ENCODE results near the gene REPIN1. TPM values are rescaled to one million over a fixed set of nuclear protein-coding genes. Genes with fewer than 3 reads are reported as not detected.

The REPIN1 gene
- total RNA-seq, 4 donors from 2014 or later: 66.8 to 143 (median 97.7) TPM

DNA sequence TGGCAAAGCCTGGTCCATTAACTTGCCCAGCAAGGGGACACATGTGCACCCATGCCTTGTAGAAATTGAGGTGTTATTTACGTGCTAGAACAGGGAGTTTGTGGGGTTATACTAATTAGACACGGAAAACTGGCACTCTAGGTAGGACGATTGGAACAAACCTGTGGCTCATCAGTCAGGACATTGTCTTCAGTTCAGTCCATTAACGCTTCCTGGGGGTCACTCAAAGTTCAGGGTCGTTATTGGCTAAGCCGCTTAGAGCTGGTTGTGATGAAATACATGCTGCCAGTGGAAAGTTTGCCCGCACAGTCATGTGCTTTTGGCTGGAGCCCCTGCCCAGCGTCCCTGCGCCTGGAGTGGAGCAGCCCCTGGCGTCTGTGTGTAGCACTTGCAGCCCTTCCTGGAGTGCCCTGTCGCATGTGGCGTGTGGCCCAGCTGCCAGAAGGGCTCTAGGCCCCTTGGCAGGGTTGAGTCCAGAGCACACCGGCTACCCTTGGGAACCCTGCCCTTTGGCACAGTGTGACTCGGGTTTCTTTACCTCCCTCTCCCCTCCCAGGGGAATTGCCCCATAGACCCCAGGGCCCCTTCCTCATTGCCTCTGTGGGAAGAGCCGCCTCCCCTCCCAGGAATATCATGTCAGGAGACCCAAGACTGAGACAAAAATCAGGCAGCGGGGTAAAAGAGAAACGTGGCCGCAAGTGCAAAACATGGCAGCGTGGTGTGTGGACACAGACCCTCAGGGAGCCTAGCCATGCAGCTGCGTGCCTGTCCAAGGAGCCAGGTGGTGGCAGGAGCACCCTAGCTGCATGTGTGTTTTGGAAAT, 20.3 kb downstream of the REPIN1 start:
- WGBS: 66% methylated on average over 15 of the region's 20 CpGs
- no peak for DNase-seq (ENCODE audit: extremely low spot score)
- Histone ChIP-seq H3K9me3 (no peaks in the 10 kb centered on the region), H3K27ac (replicated peaks in 1 of 4) (peak overlapping the region; percentile 67 to 69 (median 68)), H3K4me1 (peaks cover 6 to 52% (median 44%) of the 10 kb centered on the region in 4 donors), H3K36me3 (peaks cover 0 to 11% (median 2%) of the 10 kb centered on the region in 4 donors), H3K27me3 (no peaks in the 10 kb centered on the region), H3K4me3 (no peak overlapping the region)
- TF ChIP-seq EP300 (IDR thresholded peaks at IDR 0.05) (no peak), POLR2AphosphoS5 (IDR thresholded peaks at IDR 0.05) (peak; percentile 70 to 71), POLR2A (IDR thresholded peaks at IDR 0.05; ENCODE audit: low read depth) (no peak)
- TF ChIP-seq, protein P1, sequence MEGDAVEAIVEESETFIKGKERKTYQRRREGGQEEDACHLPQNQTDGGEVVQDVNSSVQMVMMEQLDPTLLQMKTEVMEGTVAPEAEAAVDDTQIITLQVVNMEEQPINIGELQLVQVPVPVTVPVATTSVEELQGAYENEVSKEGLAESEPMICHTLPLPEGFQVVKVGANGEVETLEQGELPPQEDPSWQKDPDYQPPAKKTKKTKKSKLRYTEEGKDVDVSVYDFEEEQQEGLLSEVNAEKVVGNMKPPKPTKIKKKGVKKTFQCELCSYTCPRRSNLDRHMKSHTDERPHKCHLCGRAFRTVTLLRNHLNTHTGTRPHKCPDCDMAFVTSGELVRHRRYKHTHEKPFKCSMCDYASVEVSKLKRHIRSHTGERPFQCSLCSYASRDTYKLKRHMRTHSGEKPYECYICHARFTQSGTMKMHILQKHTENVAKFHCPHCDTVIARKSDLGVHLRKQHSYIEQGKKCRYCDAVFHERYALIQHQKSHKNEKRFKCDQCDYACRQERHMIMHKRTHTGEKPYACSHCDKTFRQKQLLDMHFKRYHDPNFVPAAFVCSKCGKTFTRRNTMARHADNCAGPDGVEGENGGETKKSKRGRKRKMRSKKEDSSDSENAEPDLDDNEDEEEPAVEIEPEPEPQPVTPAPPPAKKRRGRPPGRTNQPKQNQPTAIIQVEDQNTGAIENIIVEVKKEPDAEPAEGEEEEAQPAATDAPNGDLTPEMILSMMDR (IDR thresholded peaks at IDR 0.05): peak; percentile 77 to 88 (median 87)
- intact Hi-C loops (cut with DNase I): no loop called here

DNA sequence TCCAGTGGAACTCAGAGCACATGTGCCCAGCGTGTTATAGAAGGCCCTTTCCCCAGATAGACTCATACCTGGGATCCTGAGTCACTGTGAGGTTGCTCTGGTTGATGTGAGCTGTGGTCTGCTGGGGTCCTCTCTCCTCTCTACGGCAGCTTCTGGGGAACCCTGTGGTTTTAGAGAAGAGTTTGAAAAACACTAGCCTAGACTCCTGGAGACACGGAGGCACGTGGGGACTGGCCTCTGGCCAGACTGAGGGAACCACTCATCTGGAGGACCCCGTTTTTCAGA, 20.9 kb downstream of the REPIN1 start:
- Histone ChIP-seq H3K36me3 (peaks cover 0 to 11% (median 2%) of the 10 kb centered on the region in 4 donors), H3K4me1 (peaks cover 6 to 52% (median 44%) of the 10 kb centered on the region in 4 donors), H3K9me3 (no peaks in the 10 kb centered on the region), H3K27me3 (no peaks in the 10 kb centered on the region), H3K27ac (replicated peaks in 1 of 4) (peak overlapping the region; percentile 67 to 69 (median 68)), H3K4me3 (no peak overlapping the region)
- no peak for DNase-seq (ENCODE audit: extremely low spot score)
- TF ChIP-seq POLR2A (IDR thresholded peaks at IDR 0.05; ENCODE audit: low read depth) (no peak), POLR2AphosphoS5 (IDR thresholded peaks at IDR 0.05) (no peak), EP300 (IDR thresholded peaks at IDR 0.05) (no peak)
- TF ChIP-seq, protein P1 (IDR thresholded peaks at IDR 0.05): no peak
- WGBS: 80% methylated on average over 5 of the region's 5 CpGs
- intact Hi-C loops (cut with DNase I): no loop called here

DNA sequence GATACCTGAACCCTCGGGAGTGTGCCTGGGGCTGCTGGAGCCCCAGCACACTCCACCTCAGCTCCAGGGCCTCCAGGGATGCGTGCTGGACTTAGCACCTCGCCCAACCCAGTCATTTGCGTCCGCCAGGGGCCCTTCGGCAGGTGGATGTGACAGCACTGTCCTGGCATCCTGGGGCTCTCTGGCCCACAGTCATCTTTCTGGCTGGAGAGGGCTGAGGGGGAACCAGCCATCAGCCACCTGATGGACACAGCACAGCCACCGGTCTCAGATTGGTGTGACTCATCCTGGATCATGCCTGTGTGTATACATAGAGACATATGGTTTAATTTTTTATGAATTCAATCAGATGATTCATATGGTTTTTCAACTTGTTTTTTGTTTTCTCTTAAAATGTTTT, 21.6 kb downstream of the REPIN1 start:
- TF ChIP-seq EP300 (IDR thresholded peaks at IDR 0.05) (no peak), POLR2A (IDR thresholded peaks at IDR 0.05; ENCODE audit: low read depth) (no peak), POLR2AphosphoS5 (IDR thresholded peaks at IDR 0.05) (no peak)
- TF ChIP-seq, protein P1 (IDR thresholded peaks at IDR 0.05): no peak
- H3K27me3 ChIP-seq: no peaks in the 10 kb centered on the region
- 91% methylated on average over 7 of the region's 7 CpGs for WGBS
- H3K9me3 ChIP-seq: no peaks in the 10 kb centered on the region
- peaks cover 0 to 11% (median 2%) of the 10 kb centered on the region in 4 donors for H3K36me3 ChIP-seq
- H3K27ac ChIP-seq (replicated peaks in 1 of 4): no peak overlapping the region
- no peak for DNase-seq (ENCODE audit: extremely low spot score)
- no peak overlapping the region for H3K4me3 ChIP-seq
- peaks cover 6 to 51% (median 37%) of the 10 kb centered on the region in 4 donors for H3K4me1 ChIP-seq
- intact Hi-C loops (cut with DNase I): no loop called here

DNA sequence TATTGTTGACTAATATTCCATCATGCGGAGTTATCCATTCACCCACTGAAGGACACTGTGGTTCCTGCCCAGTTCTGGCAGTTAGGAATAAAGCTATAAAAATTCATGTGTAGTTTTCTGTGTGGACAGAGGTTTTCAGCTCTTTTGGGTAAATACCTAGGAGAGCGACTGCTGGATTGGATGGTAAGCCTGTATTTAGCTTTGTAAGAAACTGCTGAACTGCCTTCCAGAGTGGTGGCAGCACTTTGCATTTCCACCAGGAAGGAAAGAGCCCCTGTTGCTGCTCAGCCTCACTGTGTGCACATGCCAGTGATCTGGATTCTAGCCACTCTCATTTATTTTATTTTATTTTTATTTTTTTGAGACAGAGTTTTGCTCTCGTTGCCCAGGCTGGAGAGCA, 24.7 kb downstream of the REPIN1 start:
- no peaks in the 10 kb centered on the region for H3K9me3 ChIP-seq
- H3K36me3 ChIP-seq: peaks cover 15 to 40% (median 25%) of the 10 kb centered on the region in 4 donors
- intact Hi-C loops (cut with DNase I): no loop called here
- TF ChIP-seq POLR2A (IDR thresholded peaks at IDR 0.05; ENCODE audit: low read depth) (no peak), EP300 (IDR thresholded peaks at IDR 0.05) (no peak), POLR2AphosphoS5 (IDR thresholded peaks at IDR 0.05) (no peak)
- TF ChIP-seq, protein P1 (IDR thresholded peaks at IDR 0.05): no peak
- DNase-seq (ENCODE audit: extremely low spot score): no peak
- H3K4me1 ChIP-seq: peaks cover 6 to 35% (median 30%) of the 10 kb centered on the region in 4 donors
- H3K4me3 ChIP-seq: no peak overlapping the region
- H3K27me3 ChIP-seq: no peaks in the 10 kb centered on the region
- H3K27ac ChIP-seq (replicated peaks in 1 of 4): no peak overlapping the region
- WGBS: 91% methylated on average over 3 of the region's 3 CpGs
